ENCODE data around the gene CFAP54.

The CFAP54 gene, protein sequence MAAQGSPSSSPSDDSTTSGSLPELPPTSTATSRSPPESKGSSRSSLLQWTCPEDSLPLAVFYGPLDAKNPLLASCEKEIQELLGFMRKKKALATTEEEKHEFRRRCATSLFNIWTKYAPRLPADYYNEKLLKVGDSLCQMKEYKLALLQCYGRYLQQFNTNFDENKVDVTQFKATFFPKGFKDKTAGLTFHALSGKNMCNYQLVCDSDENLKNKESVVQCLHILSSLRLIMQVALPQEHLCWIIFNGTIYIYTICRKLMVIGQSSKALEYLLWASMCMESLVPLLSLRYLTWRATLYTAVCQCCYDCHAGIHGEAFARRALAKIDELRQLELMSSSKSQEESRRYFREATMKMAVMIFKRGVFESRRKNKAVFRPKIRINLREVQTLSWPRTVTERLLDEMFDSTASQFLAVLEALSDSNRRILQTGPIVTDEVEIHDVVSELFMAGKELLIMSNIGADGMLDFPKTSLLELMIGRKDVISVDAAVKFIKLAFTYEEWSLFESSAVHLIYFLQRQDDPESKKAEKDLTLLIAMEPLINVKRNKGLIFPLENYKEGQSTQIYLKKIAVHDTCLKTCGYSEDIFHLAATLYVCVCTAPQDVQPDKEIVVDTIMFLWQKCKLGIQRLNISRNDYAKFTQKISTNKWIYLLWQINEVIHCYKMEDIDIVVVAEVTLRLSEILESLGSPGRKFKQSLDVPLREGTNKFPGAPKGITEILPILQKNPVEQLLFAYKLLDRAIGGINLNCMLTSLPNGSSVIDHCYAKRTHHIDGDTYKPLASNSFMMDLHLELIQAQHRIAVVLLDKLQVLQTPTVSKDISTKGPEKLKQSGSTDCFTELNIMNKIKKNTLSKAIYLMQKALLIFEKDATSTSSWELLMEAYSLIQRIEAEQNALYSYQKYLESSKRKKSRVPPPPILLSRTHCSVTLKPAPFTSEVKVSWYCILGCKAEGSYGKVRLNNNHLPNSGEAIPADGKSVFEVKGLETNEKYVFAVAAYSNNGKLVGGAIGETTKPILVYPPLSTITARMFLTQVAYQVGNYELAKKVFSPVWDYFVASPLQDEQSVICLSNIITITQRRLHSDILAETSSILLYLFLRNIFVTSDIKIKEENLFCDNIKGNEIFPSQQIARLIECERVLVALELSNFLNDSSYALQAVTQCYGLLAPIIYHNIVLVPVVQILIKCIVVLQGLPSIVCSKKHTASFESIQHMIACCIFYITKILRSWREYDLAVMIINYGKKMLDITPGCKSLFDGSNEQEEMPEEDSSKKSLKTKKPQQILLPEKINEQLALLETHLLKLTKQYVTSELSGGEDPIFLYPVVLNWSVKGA (N-terminal part only)

GRCh38 chr12:96489392-96490056 lies at the start of gene CFAP54:
TSS of gene CFAP54 (plus strand) at chr12:96489577. CDS start at chr12:96489610, 33 bp downstream.
- in situ Hi-C loops (cut with HindIII; ENCODE audit: low sequenced_read_pairs) = no loop called here
- peak within 1 kb of the TSS; percentile 62 for H3K4me3 ChIP-seq (ENCODE audit: low read depth, low read length)
- TF ChIP-seq CTCF (IDR thresholded peaks at IDR 0.05; ENCODE audit: low read depth, low read length, missing control alignments) = peak; percentile 89
- DNase-seq (ENCODE audit: low read depth) = peak; percentile 82

GRCh38 chr12:96441816-96442215 lies 47.6 kb upstream of the CFAP54 start:
- no peak for DNase-seq (ENCODE audit: low read depth)
- no peak overlapping the region for H3K4me3 ChIP-seq (ENCODE audit: low read depth, low read length)
- in situ Hi-C loops (cut with HindIII; ENCODE audit: low sequenced_read_pairs) = no loop called here
- no peak for TF ChIP-seq CTCF (IDR thresholded peaks at IDR 0.05; ENCODE audit: low read depth, low read length, missing control alignments)

DNA sequence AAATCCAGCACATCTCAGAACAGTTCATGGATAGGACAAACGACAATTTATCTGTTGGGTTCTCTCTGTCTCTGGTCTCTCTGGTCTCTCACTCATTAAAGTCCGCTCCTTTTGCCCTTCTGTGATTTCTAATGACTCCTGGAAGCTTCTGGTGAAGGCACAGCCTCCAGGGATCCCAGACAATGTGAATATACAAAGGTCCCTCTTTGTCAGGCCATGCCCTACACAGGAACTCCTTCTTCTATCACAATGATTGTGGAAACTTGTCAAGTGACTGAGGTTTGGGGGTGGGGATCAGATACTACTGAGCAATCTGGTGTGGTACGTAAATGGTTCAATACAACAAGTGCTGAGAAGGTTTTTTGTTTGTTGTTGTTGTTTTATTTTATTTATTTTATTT lies 46.5 kb upstream of the CFAP54 start:
- no peak for DNase-seq (ENCODE audit: low read depth)
- in situ Hi-C loops (cut with HindIII; ENCODE audit: low sequenced_read_pairs) = no loop called here
- H3K4me3 ChIP-seq (ENCODE audit: low read depth, low read length) = no peak overlapping the region
- TF ChIP-seq CTCF (IDR thresholded peaks at IDR 0.05; ENCODE audit: low read depth, low read length, missing control alignments) = no peak

DNA sequence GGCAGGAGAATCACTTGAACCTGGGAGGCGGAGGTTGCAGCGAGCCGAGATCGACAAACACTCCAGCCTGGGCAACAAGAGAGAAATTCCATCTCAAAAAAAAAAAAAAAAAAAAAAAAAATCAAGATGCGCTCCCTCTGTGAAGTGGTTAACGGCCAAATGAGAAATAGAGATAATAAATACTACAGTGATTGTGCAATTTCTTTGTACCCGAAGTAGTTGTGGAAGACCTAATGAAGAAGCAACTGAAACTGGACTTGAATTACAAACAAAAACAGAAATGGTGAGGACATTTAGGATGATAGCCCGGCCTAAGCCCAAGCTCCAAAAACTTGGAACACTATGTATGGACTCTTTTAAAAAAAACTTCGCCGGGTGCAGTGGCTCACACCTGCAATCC lies 45.0 kb upstream of the CFAP54 start:
- in situ Hi-C loops (cut with HindIII; ENCODE audit: low sequenced_read_pairs) = no loop called here
- DNase-seq (ENCODE audit: low read depth) = no peak
- no peak for TF ChIP-seq CTCF (IDR thresholded peaks at IDR 0.05; ENCODE audit: low read depth, low read length, missing control alignments)
- H3K4me3 ChIP-seq (ENCODE audit: low read depth, low read length) = no peak overlapping the region

- in situ Hi-C loops (cut with HindIII; ENCODE audit: low sequenced_read_pairs) = no loop called here
- TF ChIP-seq CTCF (IDR thresholded peaks at IDR 0.05; ENCODE audit: low read depth, low read length, missing control alignments) = no peak
- H3K4me3 ChIP-seq (ENCODE audit: low read depth, low read length) = no peak overlapping the region
- DNase-seq (ENCODE audit: low read depth) = no peak
These were observed 43.4 kb upstream of the CFAP54 start for GRCh38 chr12:96445691-96446583.
